ENCODE results near the gene GOLGB1.

Gene GOLGB1

DNA sequence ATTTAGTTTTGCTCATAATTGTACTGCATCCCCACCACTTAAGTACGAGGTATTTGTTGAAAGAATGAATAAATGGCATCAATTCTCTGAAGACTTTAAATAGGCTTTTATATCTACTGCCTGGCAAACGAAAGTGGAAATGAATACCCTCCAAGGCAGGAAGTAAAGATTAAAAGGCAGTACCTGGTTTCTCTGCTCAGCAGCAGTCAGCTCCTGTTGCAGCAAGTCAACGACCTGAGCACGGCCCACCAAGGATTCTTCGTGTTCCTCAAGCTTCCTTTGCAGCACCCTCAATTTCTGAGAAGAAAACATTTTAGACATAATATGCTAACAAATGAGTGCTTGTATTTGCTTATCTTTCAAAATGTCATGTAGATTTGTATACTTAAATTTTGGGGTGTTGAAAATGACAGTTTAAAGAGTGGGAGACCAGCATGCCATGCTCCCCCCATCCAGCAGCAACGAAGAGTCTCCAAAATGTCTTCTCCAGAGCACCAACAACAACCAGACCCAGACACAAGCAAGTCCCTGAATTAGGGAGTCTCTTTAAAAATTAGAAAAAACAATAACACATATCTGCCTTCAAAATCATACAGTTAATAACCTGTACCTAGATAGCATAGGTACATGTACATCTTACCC is 31.2 kb downstream of the GOLGB1 start:
- H2AFZ ChIP-seq (ENCODE audit: low read length), result no peak overlapping the region
- no peak overlapping the region for H3K4me2 ChIP-seq (ENCODE audit: low read depth, low read length, poor library complexity, severe bottlenecking)
- no peaks in the 10 kb centered on the region for H3K79me2 ChIP-seq (ENCODE audit: insufficient read depth, low read length)
- no peaks in the 10 kb centered on the region for H3K27me3 ChIP-seq (ENCODE audit: insufficient read depth, low read length, poor library complexity, severe bottlenecking)
- H3K9me2 ChIP-seq (replicated peaks; ENCODE audit: low read depth, low read length), result no peaks in the 10 kb centered on the region
- peaks cover 10% of the 10 kb centered on the region for H3K4me1 ChIP-seq (ENCODE audit: insufficient read depth, low read length, poor library complexity, severe bottlenecking)
- H3K36me3 ChIP-seq (ENCODE audit: insufficient read depth, low read length), result peaks cover 91% of the 10 kb centered on the region
- no peaks in the 10 kb centered on the region for H4K20me1 ChIP-seq (ENCODE audit: insufficient read depth, low read length, poor library complexity, severe bottlenecking)
- no peak overlapping the region for H3K9ac ChIP-seq (ENCODE audit: low read depth, low read length, poor library complexity, severe bottlenecking)
- TF ChIP-seq, protein P1, sequence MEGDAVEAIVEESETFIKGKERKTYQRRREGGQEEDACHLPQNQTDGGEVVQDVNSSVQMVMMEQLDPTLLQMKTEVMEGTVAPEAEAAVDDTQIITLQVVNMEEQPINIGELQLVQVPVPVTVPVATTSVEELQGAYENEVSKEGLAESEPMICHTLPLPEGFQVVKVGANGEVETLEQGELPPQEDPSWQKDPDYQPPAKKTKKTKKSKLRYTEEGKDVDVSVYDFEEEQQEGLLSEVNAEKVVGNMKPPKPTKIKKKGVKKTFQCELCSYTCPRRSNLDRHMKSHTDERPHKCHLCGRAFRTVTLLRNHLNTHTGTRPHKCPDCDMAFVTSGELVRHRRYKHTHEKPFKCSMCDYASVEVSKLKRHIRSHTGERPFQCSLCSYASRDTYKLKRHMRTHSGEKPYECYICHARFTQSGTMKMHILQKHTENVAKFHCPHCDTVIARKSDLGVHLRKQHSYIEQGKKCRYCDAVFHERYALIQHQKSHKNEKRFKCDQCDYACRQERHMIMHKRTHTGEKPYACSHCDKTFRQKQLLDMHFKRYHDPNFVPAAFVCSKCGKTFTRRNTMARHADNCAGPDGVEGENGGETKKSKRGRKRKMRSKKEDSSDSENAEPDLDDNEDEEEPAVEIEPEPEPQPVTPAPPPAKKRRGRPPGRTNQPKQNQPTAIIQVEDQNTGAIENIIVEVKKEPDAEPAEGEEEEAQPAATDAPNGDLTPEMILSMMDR (conservative IDR thresholded peaks at IDR 0.05; ENCODE audit: low read length), result no peak
- TF ChIP-seq EZH2phosphoT487 (IDR thresholded peaks at IDR 0.05; ENCODE audit: borderline replicate concordance), result no peak
- H3K4me3 ChIP-seq (ENCODE audit: low read length, poor library complexity, severe bottlenecking), result no peak overlapping the region
- peaks cover 4% of the 10 kb centered on the region; the same call in 1 of the 2 replicates for H3F3A ChIP-seq (ENCODE audit: low read depth)
- no peaks in the 10 kb centered on the region for H3K9me3 ChIP-seq (ENCODE audit: insufficient read depth, low read depth, low read length)

DNA sequence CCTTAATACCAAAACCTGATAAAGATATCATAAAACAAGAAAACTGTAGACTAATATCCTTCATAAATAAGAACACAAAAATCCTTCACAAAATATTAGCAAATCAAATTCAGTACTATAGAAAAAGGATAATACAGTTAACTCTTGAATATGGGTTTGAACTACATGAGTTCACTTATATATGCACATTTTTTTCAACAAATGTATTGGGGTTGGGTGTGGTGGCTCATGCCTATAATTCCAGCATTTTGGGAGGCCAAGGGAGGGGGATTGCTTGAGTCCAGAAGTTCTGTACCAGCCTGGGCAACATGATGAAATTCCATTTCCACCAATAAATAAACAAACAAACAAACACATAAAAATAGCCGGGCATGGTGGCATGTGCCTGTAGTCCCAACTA is 39.2 kb downstream of the GOLGB1 start:
- no peak overlapping the region for H2AFZ ChIP-seq (ENCODE audit: low read length)
- H3K4me1 ChIP-seq (ENCODE audit: insufficient read depth, low read length, poor library complexity, severe bottlenecking), result no peaks in the 10 kb centered on the region
- no peak overlapping the region for H3K4me3 ChIP-seq (ENCODE audit: low read length, poor library complexity, severe bottlenecking)

DNA sequence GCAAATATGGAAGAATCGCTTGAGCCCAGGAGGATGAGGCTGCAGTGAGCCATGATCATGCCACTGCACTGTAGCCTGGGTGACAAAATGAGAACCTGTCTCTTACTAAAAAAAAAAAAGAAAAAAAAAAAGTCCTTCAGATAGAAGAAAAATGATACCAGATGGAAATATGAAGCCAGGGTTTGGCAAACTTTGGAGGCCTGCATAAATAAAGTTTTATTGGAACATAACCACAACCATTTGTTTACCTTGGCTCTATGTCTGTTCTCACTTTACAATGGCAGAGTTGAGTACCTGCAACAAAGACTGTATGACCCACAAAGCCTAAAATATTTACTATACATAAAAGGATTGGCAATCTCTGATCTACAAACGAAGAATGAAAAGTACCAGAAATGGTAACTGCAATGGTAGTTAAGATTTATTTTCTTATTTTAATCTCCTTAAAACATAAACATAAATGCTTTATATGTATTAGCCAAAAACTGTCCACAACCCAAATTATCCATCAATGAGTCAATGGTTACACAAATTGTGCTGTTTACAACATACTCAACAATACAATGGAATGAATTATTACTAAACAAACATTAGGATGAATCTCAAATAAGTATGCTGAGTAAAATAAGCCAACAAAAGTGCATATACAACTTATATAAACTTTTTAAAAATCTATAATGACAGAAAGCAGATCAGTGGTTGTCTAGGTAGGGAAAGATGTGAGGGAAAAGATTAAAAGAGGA is 41.8 kb downstream of the GOLGB1 start:
- H4K20me1 ChIP-seq (ENCODE audit: insufficient read depth, low read length, poor library complexity, severe bottlenecking), result no peaks in the 10 kb centered on the region
- peaks cover 3% of the 10 kb centered on the region; the same call in 1 of the 2 replicates for H3K79me2 ChIP-seq (ENCODE audit: insufficient read depth, low read length)
- peaks cover 47% of the 10 kb centered on the region for H3K36me3 ChIP-seq (ENCODE audit: insufficient read depth, low read length)
- H3F3A ChIP-seq (ENCODE audit: low read depth), result no peaks in the 10 kb centered on the region
- no peaks in the 10 kb centered on the region for H3K27me3 ChIP-seq (ENCODE audit: insufficient read depth, low read length, poor library complexity, severe bottlenecking)
- H3K4me1 ChIP-seq (ENCODE audit: insufficient read depth, low read length, poor library complexity, severe bottlenecking), result no peaks in the 10 kb centered on the region
- H3K9ac ChIP-seq (ENCODE audit: low read depth, low read length, poor library complexity, severe bottlenecking), result no peak overlapping the region
- no peak overlapping the region for H2AFZ ChIP-seq (ENCODE audit: low read length)
- no peak overlapping the region for H3K4me3 ChIP-seq (ENCODE audit: low read length, poor library complexity, severe bottlenecking)
- no peak overlapping the region for H3K4me2 ChIP-seq (ENCODE audit: low read depth, low read length, poor library complexity, severe bottlenecking)
- no peaks in the 10 kb centered on the region for H3K9me2 ChIP-seq (replicated peaks; ENCODE audit: low read depth, low read length)
- no peak for TF ChIP-seq EZH2phosphoT487 (IDR thresholded peaks at IDR 0.05; ENCODE audit: borderline replicate concordance)
- TF ChIP-seq, protein P1 (conservative IDR thresholded peaks at IDR 0.05; ENCODE audit: low read length), result no peak
- H3K9me3 ChIP-seq (ENCODE audit: insufficient read depth, low read depth, low read length), result no peaks in the 10 kb centered on the region; the same call in 1 of the 2 replicates

More for the DNA sequence above, 39.2 kb downstream of the GOLGB1 start:
- Histone ChIP-seq H3K36me3 (ENCODE audit: insufficient read depth, low read length) (peaks cover 61% of the 10 kb centered on the region), H4K20me1 (ENCODE audit: insufficient read depth, low read length, poor library complexity, severe bottlenecking) (no peaks in the 10 kb centered on the region), H3K9me2 (replicated peaks; ENCODE audit: low read depth, low read length) (no peaks in the 10 kb centered on the region), H3K27me3 (ENCODE audit: insufficient read depth, low read length, poor library complexity, severe bottlenecking) (no peaks in the 10 kb centered on the region), H3F3A (ENCODE audit: low read depth) (no peaks in the 10 kb centered on the region), H3K9ac (ENCODE audit: low read depth, low read length, poor library complexity, severe bottlenecking) (no peak overlapping the region), H3K4me2 (ENCODE audit: low read depth, low read length, poor library complexity, severe bottlenecking) (no peak overlapping the region), H3K9me3 (ENCODE audit: insufficient read depth, low read depth, low read length) (no peaks in the 10 kb centered on the region), H3K79me2 (ENCODE audit: insufficient read depth, low read length) (peaks cover 3% of the 10 kb centered on the region; the same call in 1 of the 2 replicates)
- no peak for TF ChIP-seq EZH2phosphoT487 (IDR thresholded peaks at IDR 0.05; ENCODE audit: borderline replicate concordance)
- TF ChIP-seq, protein P1 (conservative IDR thresholded peaks at IDR 0.05; ENCODE audit: low read length), result no peak

Data from Loucy (cell line).